MCF 10A (cell line): ENCODE data around the gene SIPA1. TPM values are rescaled to one million over a fixed set of nuclear protein-coding genes. Genes with fewer than 3 reads are reported as not detected.

Source experiments
- BruUV-seq: library from RNA; stranded (reverse); fragments of 400-500 nt; replicated peaks from 2 replicates; lab custom pipeline; 2021; lab: Mats Ljungman, UMichigan
- CTCF ChIA-PET: fragments of 300-600 bp; sonication (Branson Sonifier 250); formaldehyde crosslinking; extraction: SDS; loops from one replicate; lab custom pipeline; 2021; ENCODE audit warnings: antibody characterized with exemption, inconsistent platforms; lab: Yijun Ruan, JAX
- POLR2A ChIA-PET: fragments of 300-600, 350-650 bp; sonication (Branson Sonifier 250); formaldehyde crosslinking; extraction: SDS; loops from one replicate; lab custom pipeline; 2020; ENCODE audit warnings: antibody characterized with exemption, inconsistent platforms; lab: Yijun Ruan, JAX
- DNase-seq: peaks from one replicate; pipeline ENCODE4 v3.0.0-alpha.2; 2018; ENCODE audit not compliant: unreplicated experiment
- H3K27ac Mint-ChIP-seq: one replicate; pipeline ENCODE4 v1.8.0; 2022; ENCODE audit warnings: mild to moderate bottlenecking, low read depth, mixed read lengths; ENCODE audit not compliant: unreplicated experiment
- H3K27me3 Mint-ChIP-seq: one replicate; pipeline ENCODE4 v1.8.0; 2022; ENCODE audit warnings: mixed read lengths; ENCODE audit not compliant: insufficient read depth, unreplicated experiment
- H3K36me3 Mint-ChIP-seq: one replicate; pipeline ENCODE4 v1.8.0; 2022; ENCODE audit warnings: mild to moderate bottlenecking, moderate library complexity, mixed read lengths; ENCODE audit not compliant: insufficient read depth, unreplicated experiment
- H3K4me1 Mint-ChIP-seq: one replicate; pipeline ENCODE4 v1.8.0; 2022; ENCODE audit warnings: mixed read lengths; ENCODE audit not compliant: insufficient read depth, unreplicated experiment
- H3K4me3 Mint-ChIP-seq: one replicate; pipeline ENCODE4 v1.8.0; 2022; ENCODE audit warnings: mild to moderate bottlenecking, moderate library complexity, mixed read lengths; ENCODE audit not compliant: unreplicated experiment
- H3K9me3 Mint-ChIP-seq: one replicate; pipeline ENCODE4 v1.8.0; 2022; ENCODE audit warnings: mixed read lengths; ENCODE audit not compliant: unreplicated experiment
- intact Hi-C: fragments of 100-400 bp; cut with micrococcal nuclease; formaldehyde crosslinking; loops from 2 replicates; pipeline ENCODE4 v1.14.1; 2022
- total RNA-seq: library from RNA; stranded (reverse); gene quantifications from 2 replicates; pipeline ENCODE4 v1.2.3, GENCODE V29; 2022
- TF ChIP-seq, protein P1 (sequence below): fragments of 200-600 bp; IDR thresholded peaks from one replicate; pipeline ENCODE4 v1.8.0; 2022; ENCODE audit warnings: antibody characterized with exemption, mild to moderate bottlenecking; ENCODE audit not compliant: unreplicated experiment

SIPA1 gene
- total RNA-seq, 1 experiment from 2014 or later: 4.9 TPM

DNA sequence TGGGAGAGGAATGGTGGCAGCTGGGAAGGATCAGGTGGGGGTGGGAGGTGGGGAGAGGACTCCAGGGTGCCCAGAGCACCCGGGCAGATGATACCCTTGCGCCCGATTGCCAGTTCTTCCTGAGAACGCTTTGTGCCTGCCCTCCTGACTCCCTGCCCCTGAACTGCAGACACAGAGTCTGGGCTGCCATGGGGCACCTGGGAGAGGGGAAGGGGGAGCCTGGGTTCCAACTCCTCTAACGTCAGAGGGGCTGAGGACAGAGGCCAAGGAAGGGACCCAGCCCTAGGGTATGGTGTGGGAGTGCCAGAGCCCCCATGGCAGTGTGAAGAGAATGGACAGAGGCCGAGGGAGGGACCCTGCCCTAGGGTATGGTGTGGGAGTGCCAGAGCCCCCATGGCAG, 41.4 kb upstream of the SIPA1 start:
- no peak overlapping the region for H3K4me3 Mint-ChIP-seq
- BruUV-seq: no TSS peak
- H3K27me3 Mint-ChIP-seq: no peaks in the 10 kb centered on the region
- DNase-seq: no peak
- TF ChIP-seq, protein P1, sequence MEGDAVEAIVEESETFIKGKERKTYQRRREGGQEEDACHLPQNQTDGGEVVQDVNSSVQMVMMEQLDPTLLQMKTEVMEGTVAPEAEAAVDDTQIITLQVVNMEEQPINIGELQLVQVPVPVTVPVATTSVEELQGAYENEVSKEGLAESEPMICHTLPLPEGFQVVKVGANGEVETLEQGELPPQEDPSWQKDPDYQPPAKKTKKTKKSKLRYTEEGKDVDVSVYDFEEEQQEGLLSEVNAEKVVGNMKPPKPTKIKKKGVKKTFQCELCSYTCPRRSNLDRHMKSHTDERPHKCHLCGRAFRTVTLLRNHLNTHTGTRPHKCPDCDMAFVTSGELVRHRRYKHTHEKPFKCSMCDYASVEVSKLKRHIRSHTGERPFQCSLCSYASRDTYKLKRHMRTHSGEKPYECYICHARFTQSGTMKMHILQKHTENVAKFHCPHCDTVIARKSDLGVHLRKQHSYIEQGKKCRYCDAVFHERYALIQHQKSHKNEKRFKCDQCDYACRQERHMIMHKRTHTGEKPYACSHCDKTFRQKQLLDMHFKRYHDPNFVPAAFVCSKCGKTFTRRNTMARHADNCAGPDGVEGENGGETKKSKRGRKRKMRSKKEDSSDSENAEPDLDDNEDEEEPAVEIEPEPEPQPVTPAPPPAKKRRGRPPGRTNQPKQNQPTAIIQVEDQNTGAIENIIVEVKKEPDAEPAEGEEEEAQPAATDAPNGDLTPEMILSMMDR: no peak
- CTCF ChIA-PET: interaction anchor here (0.6 to 1.1 kb wide), 3 partner anchors 8 to 26 kb away, joined by 3 to 4 read pairs (median 3); partner anchors contain the start of gene ZNRD2
- H3K36me3 Mint-ChIP-seq: peaks cover 10% of the 10 kb centered on the region
- H3K9me3 Mint-ChIP-seq: no peaks in the 10 kb centered on the region
- no peak overlapping the region for H3K27ac Mint-ChIP-seq
- POLR2A ChIA-PET: interaction anchor here (0.7 to 1.6 kb wide), 3 partner anchors 19 to 30 kb away, joined by 3 to 4 read pairs (median 3); no protein-coding TSS in a partner anchor
- H3K4me1 Mint-ChIP-seq: peaks cover 5% of the 10 kb centered on the region
- intact Hi-C loops: no loop called here

GRCh38 chr11:65598258-65598699, 39.6 kb upstream of the SIPA1 start:
- intact Hi-C loops: no loop called here
- CTCF ChIA-PET: interaction anchor here (1.2 kb wide), 1 partner anchor 11 kb away, joined by 3 read pairs; no protein-coding TSS in a partner anchor
- peaks cover 1% of the 10 kb centered on the region for H3K4me1 Mint-ChIP-seq
- POLR2A ChIA-PET: no interaction called here
- BruUV-seq: no TSS peak
- no peak overlapping the region for H3K4me3 Mint-ChIP-seq
- TF ChIP-seq, protein P1: no peak
- H3K27me3 Mint-ChIP-seq: no peaks in the 10 kb centered on the region
- no peaks in the 10 kb centered on the region for H3K9me3 Mint-ChIP-seq
- no peak overlapping the region for H3K27ac Mint-ChIP-seq
- DNase-seq: no peak
- peaks cover 10% of the 10 kb centered on the region for H3K36me3 Mint-ChIP-seq

- Mint-ChIP-seq H3K27ac (no peak overlapping the region), H3K4me1 (no peaks in the 10 kb centered on the region), H3K36me3 (peaks cover 10% of the 10 kb centered on the region), H3K9me3 (no peaks in the 10 kb centered on the region), H3K27me3 (no peaks in the 10 kb centered on the region), H3K4me3 (no peak overlapping the region)
- intact Hi-C loops: no loop called here
- TF ChIP-seq, protein P1: no peak
- DNase-seq: no peak
- BruUV-seq: no TSS peak
- POLR2A ChIA-PET: interaction anchor here (1.0 kb wide), 1 partner anchor 16 kb away, joined by 3 read pairs; the partner anchor contains the start of gene PCNX3
- CTCF ChIA-PET: no interaction called here
Observed at GRCh38 chr11:65599216-65599954, 38.5 kb upstream of the SIPA1 start.

- no peaks in the 10 kb centered on the region for H3K4me1 Mint-ChIP-seq
- TF ChIP-seq, protein P1: no peak
- POLR2A ChIA-PET: no interaction called here
- H3K27ac Mint-ChIP-seq: no peak overlapping the region
- intact Hi-C loops: no loop called here
- H3K36me3 Mint-ChIP-seq: peaks cover 10% of the 10 kb centered on the region
- DNase-seq: no peak
- CTCF ChIA-PET: no interaction called here
- H3K9me3 Mint-ChIP-seq: no peaks in the 10 kb centered on the region
- H3K4me3 Mint-ChIP-seq: no peak overlapping the region
- no peaks in the 10 kb centered on the region for H3K27me3 Mint-ChIP-seq
- no TSS peak for BruUV-seq
Observed at GRCh38 chr11:65599955-65600246, 38.0 kb upstream of the SIPA1 start.
